Esophagus squamous epithelium (tissue), 4 donors: ENCODE data around the gene CTXND1.

Source experiments
- CTCF ChIP-seq, 6 experiments: fragments of 450-650 bp in 4 of 6; fragments of 200-600 bp in 2 of 6; sonication (generic) in 2 of 6; IDR thresholded peaks; one replicate each; pipeline ENCODE4 v1.5.1; 2016 to 2019; ENCODE audit warnings: antibody characterized with exemption in 6 of 6, mild to moderate bottlenecking in 4 of 6, moderate library complexity in 4 of 6
- POLR2A ChIP-seq, 4 donors: fragments of 450-650 bp; IDR thresholded peaks; one replicate each; pipeline ENCODE4 v1.6.1; 2017; ENCODE audit warnings: antibody characterized with exemption in 4 of 4, mild to moderate bottlenecking in 4 of 4, moderate library complexity in 3 of 4

DNA sequence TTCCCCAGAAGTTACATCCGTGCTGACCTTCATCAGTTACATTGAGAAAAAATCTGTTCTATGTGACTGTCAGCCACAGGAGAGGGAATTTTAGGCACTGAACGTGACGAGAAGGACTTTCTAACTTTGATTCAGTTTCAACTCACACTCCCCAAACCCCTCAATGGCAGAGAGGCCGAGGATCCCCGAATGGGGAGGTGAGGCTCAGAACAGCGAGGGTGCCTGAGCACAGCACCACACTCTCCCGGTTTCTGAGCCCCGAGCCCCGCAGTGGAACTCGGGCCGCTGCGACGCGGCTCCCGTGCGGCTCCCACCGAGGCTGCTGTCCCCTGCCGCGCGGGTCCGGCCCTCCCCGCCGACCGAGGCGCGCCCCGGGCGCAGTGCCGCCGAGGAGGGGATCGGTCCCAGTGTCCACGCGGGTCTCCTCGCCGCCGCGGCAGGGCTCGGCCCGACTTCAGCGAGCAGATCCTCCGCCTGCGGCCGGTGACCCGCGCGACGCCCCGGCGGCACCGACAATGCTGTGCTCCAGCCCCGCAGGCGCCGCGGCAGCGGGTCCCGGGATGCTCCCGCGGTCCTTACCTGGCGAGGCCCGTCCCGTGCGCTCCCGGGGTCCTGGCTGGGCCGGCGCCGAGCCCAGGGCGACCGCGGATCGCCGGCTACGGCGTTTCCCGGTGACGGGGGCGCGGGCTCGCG, 439 bp downstream of the CTXND1 start:
- TF ChIP-seq CTCF (IDR thresholded peaks at IDR 0.05) = no peak
- TF ChIP-seq POLR2A (IDR thresholded peaks at IDR 0.05) = no peak
